HG03139 (cell line): ENCODE measurements around the gene TBX15.

Experiments used
- ATAC-seq: cut with Tn5 transposase; IDR thresholded peaks from one replicate; pipeline ENCODE4 v1.9.1; 2021; ENCODE audit not compliant: unreplicated experiment

The TBX15 gene

DNA sequence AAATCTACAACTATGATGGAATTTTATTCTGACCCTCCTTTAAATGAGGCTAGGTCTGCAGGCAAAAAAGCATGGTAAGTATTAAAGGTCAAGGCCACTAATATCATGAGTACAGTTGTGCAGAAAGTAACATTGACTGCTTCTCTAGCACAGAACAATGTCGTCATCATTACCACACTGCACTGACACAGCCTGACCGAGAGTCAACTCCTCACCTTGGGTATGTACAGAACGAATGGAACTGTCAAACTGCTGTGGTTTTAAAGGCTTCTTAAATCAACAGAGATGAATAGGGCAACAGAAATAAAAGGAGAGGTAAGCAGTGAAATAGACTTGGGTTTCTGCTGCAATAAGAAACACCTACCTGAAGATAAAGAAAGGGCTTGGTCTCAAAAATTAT lies 88.8 kb downstream of the TBX15 start:
- no peak for ATAC-seq

DNA sequence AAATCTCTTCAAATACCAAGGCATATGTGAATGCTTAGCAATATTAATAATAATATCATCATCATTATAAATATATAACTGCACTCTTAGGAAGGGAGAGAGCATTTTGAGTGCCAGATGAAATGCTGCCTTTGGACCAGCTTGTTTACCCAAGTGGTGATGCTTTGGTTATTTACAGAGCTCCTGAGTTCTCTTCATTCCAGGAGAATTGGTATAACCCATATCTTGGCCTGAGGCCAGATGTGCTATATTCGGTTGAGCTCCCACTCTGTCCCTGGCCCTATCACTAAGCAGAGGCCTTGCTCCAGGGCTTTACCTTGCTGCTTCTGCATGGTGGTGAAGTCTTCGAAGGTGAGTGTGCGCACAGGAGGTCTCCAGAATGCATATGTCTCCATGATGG lies 89.4 kb downstream of the TBX15 start:
- no peak for ATAC-seq

GRCh38 chr1:118896416-118896815 lies 91.7 kb downstream of the TBX15 start:
- ATAC-seq: no peak

DNA sequence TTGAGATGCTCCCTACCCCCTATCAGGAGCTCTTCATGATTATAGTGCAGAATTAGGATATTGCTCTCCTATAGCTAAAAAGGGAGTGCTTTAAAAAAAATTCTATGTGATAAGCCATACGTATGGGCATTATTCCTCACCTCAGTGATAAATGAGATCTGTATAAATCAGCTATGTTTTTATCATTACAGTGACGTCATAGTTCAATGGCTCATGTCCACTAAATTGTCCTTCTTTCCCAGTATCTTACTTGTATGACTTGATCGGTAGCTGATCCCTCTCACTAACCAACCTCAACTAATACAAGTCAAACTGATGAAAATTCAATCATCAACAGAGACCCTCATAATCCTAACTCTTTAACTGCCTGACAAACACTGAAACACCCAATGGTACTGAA lies 93.3 kb downstream of the TBX15 start:
- no peak for ATAC-seq

DNA sequence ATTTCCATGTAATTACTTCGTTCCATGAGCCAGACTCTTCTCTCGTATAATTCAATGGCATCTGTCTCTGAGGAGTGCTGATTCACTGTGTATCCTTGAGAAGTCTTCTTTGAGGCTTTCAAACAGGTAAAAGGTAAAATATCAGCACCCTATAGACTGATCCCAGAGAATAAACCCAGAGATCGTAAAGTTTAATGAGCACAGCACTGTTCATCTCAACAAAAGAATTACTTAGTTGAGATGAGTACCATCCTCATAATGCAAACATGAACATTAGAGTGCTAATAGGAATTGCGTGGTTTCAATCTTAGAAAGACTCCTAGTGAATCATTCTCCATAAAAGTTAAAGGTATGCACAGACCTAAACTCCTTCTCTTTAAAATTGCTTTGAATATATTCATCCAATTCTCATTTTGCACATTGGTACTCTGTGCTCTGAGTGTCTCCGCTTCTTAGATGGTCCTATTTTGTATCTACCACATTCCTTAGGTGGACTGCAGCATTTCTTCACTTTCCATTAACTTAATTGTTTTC lies 97.2 kb downstream of the TBX15 start:
- ATAC-seq: no peak

GRCh38 chr1:118884946-118885345 lies 103.2 kb downstream of the TBX15 start:
- ATAC-seq: no peak

DNA sequence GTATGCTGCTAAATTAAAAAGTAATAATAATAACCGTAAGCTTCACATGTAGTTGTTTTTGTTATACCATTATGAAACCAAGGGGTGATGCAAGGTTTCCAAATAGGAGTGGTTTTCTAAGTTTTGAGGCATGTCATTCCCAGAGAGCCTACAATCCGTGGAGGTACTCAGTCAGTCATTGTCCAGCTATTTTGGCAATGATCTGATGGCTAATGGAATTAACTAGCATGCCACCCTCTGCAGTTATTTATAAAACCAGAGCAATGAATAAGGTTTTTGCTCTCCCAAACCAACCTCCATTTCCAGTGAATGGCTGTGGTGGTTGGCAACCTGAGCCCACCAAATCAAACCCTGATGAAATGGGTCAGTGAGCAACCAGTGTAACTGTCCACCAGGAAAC lies 106.4 kb downstream of the TBX15 start:
- no peak for ATAC-seq

GRCh38 chr1:118878661-118879060 lies 109.5 kb downstream of the TBX15 start:
- ATAC-seq: no peak

DNA sequence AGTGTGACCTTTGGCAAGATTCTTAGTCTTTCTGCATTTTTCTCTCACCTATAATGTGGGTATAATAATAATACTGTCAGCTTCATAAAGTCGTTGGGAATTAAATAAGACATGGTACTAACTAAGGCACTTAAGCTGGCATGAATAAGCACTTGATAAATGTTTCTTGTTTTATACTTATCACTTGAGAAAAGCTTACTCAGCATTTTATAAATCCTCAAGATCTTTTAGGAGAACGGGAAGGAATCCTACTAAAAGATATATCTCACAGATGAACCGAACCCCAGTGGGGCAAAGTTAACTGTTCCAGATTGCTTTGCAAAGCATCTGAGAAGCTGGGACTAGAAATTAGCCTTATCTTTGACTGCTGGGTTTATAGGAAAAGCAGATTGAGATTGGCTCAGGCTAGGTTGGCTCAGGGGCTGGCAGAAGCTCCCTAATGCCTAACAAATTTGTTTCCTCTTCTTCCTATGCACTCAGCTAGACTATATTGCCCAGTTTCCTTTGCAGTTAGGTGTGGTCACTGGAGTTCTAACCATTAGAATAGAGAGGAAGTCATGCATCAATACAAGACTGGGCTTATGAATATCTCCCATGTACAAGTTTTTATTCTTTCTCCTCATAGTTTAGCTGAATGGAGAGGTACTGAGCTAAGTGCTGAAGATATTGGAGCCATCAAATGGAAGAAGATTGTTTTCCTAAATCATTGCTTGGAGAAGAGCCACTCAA lies 110.3 kb downstream of the TBX15 start:
- ATAC-seq: no peak

- ATAC-seq: no peak
Observed at GRCh38 chr1:118871582-118872171, 116.5 kb downstream of the TBX15 start.

DNA sequence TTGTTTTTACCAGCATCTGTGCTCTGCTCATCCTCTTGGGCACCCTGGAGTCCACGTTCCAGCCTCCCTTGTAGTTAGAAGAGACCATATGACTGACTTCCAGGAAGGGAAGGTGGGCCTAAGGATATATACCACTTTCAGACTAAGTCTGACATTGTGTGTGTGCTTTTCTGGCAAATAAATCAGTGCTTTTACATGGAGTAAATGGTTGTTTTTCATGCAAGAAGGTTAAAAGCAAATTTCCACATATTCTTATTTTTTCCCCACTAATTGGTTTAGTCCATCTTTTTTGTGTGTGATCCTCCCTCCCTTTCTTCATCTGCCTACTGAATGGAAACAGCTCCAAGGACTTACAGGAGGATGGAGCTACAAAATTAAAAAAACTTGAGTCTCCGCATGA lies 119.8 kb downstream of the TBX15 start:
- ATAC-seq: no peak

GRCh38 chr1:118866330-118866729 lies 121.8 kb downstream of the TBX15 start:
- no peak for ATAC-seq

- no peak for ATAC-seq
Observed at GRCh38 chr1:118863688-118864087, 124.5 kb downstream of the TBX15 start.

GRCh38 chr1:118862755-118863154 lies 125.4 kb downstream of the TBX15 start:
- ATAC-seq: no peak

DNA sequence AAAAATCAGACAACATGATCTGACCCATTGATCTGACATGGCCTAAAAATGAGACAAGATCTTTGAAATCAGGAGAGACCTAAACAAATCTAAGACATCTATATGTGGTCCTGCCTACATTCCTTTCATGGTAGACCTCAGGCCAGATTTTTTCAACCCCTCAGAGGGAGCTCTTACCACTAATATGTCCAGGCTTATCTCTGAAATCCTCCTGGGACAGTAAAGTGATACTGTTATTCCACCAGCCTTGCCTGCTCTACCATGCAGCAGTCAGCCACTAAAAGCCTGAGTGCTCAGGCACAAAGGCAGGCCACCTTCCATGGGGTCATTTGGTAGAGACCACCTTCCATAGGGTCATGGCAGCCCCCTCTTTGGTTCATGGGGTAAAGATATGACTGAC lies 126.9 kb downstream of the TBX15 start:
- ATAC-seq: no peak

DNA sequence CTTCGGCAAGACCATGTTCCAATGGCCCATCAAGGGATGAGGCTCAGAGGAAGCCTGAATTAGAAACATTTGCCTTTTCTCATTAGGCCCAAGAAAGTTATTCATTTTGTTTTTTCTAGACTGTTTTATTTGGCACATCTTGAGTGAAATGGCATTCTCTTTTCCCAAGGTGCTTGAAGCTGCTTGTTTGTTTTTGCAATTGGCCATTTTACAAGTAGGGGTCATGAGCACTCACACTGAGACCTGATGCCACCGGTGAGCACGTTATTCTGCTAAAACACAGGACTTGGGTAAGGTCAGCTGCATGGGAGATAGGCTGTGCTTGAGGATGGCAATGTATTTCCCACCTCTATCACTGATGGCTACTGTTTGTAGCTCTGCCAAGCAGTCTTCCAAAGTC lies 128.1 kb downstream of the TBX15 start:
- ATAC-seq: no peak

DNA sequence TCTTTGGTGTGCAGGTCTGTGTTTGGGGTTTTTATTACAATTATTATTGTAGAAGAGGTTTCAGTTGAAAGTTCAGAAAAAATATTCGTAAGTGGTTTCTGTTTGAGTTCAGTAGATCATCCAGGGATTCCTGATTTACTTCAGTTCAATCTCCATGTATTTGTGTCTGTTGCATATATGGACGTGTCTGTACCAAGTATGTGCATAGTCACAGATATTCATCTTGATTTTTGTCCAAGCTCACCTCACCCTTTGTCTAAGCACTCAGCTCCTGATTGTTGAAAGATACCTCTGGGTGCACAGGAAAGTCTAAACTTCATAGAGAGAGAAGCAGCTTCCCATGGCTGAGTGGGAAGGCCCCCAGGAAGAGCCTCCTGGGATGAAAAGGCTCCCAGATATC lies 141.7 kb downstream of the TBX15 start:
- ATAC-seq: no peak

GRCh38 chr1:118842452-118843201 lies 145.5 kb downstream of the TBX15 start:
- ATAC-seq: no peak

GRCh38 chr1:118841521-118841920 lies 146.6 kb downstream of the TBX15 start:
- no peak for ATAC-seq
